Gastrocnemius medialis (tissue), 4 donors: ENCODE measurements around the gene STAMBP.

ENCODE experiments used
- POLR2A ChIP-seq, 2 donors: fragments of 450-650 bp; IDR thresholded peaks; one replicate each; pipeline ENCODE4 v1.6.1; 2017; ENCODE audit warnings: antibody characterized with exemption in 2 of 2, mild to moderate bottlenecking in 2 of 2, moderate library complexity in 2 of 2
- TF ChIP-seq, protein P1 (sequence below), 5 experiments: fragments of 450-650 bp in 3 of 5; fragments of 200-600 bp in 2 of 5; sonication (generic) in 2 of 5; IDR thresholded peaks in 4 of 5; conservative IDR thresholded peaks in 1 of 5; 1 replicate in 4 of 5; 2 replicates in 1 of 5; pipeline ENCODE4 v1.5.1; 2016 to 2019; ENCODE audit warnings: antibody characterized with exemption in 5 of 5, mild to moderate bottlenecking in 3 of 5, moderate library complexity in 3 of 5

DNA sequence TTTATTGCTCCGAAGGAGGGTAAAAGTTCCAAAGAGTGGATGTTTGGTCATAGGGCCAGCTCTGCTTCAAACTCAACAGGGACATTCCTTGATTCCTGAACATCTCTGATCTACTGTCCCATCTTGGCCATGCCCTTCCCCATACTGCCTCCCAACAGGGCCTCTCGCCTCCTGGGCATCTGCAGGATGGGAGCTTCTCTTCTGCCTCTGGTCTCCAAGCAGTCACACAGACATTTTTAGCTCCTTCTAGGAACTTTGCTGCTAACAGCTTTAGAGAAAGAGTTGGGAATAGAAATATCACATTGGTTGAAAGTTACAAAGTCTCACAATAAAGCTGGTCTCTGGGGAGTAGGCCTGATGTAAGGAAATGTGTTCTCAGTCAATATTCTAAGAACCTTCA lies 88.5 kb downstream of the STAMBP start:
- TF ChIP-seq, protein P1, sequence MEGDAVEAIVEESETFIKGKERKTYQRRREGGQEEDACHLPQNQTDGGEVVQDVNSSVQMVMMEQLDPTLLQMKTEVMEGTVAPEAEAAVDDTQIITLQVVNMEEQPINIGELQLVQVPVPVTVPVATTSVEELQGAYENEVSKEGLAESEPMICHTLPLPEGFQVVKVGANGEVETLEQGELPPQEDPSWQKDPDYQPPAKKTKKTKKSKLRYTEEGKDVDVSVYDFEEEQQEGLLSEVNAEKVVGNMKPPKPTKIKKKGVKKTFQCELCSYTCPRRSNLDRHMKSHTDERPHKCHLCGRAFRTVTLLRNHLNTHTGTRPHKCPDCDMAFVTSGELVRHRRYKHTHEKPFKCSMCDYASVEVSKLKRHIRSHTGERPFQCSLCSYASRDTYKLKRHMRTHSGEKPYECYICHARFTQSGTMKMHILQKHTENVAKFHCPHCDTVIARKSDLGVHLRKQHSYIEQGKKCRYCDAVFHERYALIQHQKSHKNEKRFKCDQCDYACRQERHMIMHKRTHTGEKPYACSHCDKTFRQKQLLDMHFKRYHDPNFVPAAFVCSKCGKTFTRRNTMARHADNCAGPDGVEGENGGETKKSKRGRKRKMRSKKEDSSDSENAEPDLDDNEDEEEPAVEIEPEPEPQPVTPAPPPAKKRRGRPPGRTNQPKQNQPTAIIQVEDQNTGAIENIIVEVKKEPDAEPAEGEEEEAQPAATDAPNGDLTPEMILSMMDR (IDR thresholded peaks at IDR 0.05 in 4 of 5, conservative IDR thresholded peaks at IDR 0.05 in 1 of 5), result no peak
- no peak for TF ChIP-seq POLR2A (IDR thresholded peaks at IDR 0.05)
